ENCODE results near the gene FAM241A.

FAM241A gene

DNA sequence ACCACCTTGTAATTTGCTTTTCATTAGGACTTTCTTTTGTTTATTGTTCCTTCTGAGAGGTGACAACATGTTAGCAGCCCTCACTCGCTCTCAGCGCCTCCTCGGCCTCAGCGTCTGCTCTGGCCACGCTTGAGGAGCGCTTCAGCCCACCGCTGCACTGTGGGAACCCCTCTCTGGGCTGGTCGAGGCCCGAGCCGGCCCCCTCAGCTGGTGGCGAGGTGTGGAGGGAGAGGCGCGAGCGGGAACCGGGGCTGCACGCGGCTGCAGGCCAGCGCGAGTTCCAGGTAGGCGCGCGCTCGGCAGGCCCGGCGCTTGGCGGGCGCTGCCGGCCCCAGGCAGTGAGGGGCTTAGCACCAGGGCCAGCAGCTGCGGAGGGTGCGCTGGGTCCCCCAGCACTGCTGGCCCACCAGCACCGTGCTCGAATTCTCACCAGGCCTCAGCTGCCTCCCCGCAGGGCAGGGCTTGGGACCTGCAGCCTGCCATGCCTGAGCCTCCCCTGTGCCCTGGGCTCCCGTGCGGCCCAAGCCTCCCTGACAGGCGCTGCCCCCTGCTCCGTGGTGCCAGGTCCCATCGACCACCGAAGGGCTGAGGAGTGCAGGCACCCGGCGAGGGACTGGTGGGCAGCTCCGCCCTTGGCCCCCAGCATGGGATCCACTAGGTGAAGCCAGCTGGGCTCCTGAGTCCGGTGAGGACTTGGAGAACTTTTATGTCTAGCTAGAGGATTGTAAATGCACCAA is 77.1 kb downstream of the FAM241A start:
- DNase-seq: no peak

DNA sequence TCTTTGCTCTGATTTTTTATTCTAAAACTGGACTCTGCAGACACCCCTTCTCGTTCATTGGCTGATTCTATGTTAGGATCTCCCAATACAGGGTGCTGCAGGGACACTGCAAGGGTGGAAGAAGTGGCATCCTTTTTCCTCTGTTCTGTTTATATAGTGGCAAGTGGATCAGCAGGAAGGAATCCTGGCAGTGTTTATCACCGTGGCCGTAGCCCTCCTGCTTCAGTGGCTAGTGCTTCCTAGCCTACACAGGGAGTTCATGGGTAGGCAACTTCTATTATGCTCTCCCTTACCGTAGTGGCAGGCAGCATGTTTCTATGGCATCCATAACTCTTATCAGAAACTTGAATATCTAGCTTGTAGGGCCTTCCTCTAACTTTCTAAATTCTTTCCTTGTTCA is 79.9 kb downstream of the FAM241A start:
- DNase-seq: no peak

DNA sequence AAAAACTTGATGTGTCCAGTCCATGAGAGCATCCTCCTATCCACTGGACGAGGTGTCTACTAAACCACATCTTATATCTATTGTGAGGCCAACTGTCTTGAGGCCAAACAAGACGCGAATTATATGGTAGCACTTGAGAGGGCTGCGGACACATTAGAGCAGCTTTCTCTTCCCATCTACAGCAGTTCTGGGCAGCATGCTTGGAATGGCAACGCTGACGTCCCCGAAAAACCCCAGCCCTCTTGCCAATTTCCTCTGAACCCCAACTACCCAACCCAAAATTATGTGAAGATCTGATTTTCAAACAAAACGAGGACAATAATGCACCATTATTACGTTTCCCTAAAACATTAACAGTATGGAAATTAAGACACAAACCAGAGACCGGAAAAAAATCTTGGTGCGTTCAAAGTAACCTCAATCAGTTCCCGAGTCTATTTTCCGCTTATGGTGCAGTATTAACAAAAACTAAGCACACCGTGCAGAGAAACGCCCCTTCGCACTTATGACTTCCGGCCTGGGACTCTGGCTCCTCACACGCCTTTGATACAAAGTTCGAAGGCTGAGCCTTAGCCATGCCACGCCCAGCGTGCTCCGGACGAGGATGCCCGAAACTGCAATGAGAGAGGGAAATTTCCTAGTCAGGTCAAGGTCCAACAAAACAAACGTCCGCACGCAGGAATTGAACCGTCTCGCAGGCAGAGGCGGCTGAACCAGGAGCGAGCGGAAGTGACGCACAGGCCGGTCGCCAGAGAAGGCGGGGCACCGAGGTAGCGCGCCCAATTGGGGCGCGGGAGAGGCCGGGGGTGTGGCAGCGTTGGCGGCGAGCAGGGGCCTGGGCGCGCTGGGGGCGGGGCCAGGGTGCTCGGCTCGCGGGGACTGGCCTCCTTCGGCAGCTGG is 85.9 kb downstream of the FAM241A start:
- DNase-seq: peak; percentile 89

DNA sequence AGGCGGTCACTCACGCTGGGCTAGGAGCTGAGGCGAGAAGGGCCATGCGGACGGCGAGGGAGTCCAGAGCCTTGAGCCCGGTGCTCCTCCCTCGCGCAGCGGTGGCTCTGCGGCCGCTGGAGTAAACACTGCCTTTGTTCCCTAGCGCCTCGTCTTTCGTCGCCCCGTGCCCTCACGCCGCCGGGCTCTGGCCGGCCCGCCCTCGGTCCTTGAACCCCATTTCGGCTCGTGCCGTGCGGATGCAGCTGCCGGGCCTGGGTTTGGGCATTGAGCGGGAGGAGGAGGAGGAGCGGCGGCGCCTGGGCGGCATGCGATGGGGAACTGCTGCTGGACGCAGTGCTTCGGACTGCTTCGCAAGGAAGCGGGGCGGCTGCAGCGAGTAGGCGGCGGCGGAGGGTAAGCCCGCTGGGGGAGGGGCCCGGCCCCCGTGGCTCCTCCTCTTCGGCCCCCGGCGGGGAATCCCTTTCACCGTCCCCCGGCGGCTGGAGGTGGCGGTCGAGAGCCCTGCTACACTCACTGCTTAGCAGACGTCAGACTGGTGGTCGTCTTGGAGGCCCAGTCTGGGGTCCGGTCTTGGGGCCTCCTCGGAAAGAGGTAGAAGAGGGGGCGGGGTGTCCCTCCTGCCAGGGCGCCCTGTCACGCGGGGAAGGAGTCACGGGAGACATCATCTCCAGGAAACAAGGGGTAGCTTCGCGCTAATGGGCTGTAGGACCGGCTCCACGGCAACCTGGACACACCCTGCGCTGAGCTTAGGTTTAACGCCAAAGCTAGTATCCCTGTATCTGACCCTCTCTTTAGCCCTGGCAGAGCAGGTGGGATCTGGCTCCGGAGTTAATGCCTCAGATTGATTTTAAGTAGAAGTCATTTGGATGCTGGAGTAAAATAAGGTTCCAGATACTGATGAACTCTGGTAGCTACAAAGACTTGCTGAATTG is 86.8 kb downstream of the FAM241A start, which contains the start of gene AP1AR:
Gene AP1AR (plus strand): TSS at position 9 of the 935 bp plus-strand sequence. CDS start 305 bp downstream, at position 314.
- DNase-seq: peak; percentile 28

DNA sequence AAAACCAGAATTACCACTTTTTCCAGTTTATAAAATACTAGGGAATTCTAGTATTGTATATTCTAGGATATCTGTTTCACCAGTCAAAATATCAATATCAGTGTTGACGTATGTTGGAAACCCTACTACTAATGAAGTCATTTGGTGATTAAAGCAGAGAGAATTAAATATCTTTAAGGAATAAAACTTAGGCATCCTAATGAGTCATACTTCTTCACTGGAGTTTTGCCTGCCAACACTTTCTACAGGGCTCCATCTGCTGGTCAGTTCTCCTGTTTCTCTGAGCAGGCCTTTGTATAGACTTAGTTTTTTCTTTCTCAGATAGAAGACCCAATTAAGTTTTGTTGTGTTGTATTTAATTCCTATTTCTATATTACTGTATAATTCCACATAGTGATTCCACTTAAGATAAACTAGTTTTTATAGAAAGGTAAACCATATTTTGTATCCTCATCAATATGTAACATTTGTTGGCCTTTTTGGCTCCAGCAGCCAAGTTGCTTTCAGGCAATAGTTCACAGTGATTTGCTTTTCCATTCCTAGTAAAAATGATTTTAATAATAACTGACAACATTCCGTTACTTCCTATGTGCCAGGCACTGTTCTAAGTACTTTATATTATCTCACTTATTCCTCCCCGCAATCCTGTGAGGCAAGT is 89.8 kb downstream of the FAM241A start:
- DNase-seq: peak; percentile 36

DNA sequence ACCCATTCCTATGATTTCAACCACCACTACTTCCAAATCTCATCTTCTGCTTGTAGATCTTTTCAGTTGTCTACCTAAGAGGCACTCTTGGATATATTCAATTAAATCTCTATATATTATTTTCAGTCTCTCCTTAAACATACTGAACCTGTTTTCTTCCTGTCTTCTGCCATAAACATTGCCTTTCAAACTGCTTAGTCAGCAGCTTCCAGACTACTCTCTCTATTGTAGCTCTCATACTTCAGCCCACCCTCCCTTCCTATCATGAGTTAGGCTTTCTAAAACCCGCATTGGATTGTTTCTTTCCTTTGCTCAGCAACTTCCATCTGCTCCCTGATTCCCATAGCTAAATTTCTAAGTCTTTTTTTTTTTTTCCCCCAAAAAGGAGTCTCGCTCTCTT is 90.8 kb downstream of the FAM241A start:
- no peak for DNase-seq

DNA sequence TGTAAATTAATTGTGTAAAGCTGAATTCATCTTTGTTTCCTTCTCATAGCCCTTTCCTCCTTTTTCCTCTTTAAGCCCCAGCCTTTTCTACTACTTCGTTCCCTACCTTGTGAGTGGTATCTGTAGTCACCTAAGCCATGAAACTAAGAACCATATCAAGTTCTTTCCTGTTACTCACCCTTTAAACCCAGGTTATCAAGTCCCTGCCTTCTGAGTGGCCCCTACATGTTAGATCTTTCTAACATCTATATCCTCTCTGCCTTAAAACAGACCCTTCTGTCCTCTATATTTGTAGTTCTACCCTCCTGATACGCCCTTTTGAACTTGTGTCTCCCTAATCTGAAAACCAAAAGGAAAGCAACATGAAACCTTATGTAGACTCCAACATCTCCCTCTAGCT is 93.6 kb downstream of the FAM241A start:
- DNase-seq: no peak

All from NCI-H446 treated with DMSO at 0.1 percent for 48 hours (cell line).